Activated CD8-positive, alpha-beta T cell treated with anti-CD3 and anti-CD28 coated beads for 36 hours (primary cell): ENCODE data around the gene TPM2. TPM values are rescaled to one million over a fixed set of nuclear protein-coding genes. Genes with fewer than 3 reads are reported as not detected.

Source experiments
- ATAC-seq: fragments of 200-7000 bp; cut with Tn5 transposase; one replicate; pipeline ENCODE4 v1.10.0; 2021; ENCODE audit warnings: mild to moderate bottlenecking, moderate library complexity
- CTCF ChIA-PET: fragments of 350-600 bp; sonication (Branson Sonifier 250); formaldehyde crosslinking; loops from one replicate; lab custom pipeline; 2021; ENCODE audit warnings: antibody characterized with exemption; lab: Charles Lee
- POLR2A ChIA-PET: fragments of 350-600 bp; sonication (Branson Sonifier 250); formaldehyde crosslinking; loops from one replicate; lab custom pipeline; 2021; ENCODE audit warnings: antibody characterized with exemption; lab: Charles Lee
- DNase-seq: peaks from one replicate; pipeline ENCODE4 v3.0.0-alpha.2; 2020
- H3K27ac Mint-ChIP-seq: one replicate; pipeline ENCODE4 v1.8.0; 2021; ENCODE audit warnings: mild to moderate bottlenecking, mixed read lengths
- H3K27me3 Mint-ChIP-seq: one replicate; pipeline ENCODE4 v1.8.0; 2021; ENCODE audit warnings: mixed read lengths
- H3K36me3 Mint-ChIP-seq: one replicate; pipeline ENCODE4 v1.8.0; 2021; ENCODE audit warnings: low read depth, mixed read lengths
- H3K4me1 Mint-ChIP-seq: one replicate; pipeline ENCODE4 v1.8.0; 2021; ENCODE audit warnings: low read depth, mixed read lengths
- H3K4me3 Mint-ChIP-seq: one replicate; pipeline ENCODE4 v1.8.0; 2021; ENCODE audit warnings: mild to moderate bottlenecking, moderate library complexity, mixed read lengths
- H3K9me3 Mint-ChIP-seq: one replicate; pipeline ENCODE4 v1.8.0; 2021; ENCODE audit warnings: mixed read lengths
- intact Hi-C: fragments of 100-400 bp; cut with micrococcal nuclease; formaldehyde crosslinking; loops from one replicate; pipeline ENCODE4 v1.10.0; 2022
- total RNA-seq, 2 experiments: library from RNA; stranded (reverse); gene quantifications; one replicate each; pipeline ENCODE4 v1.2.3, GENCODE V29; 2021
- TF ChIP-seq, protein P1 (sequence below): fragments of 200-600 bp; IDR thresholded peaks from one replicate; pipeline ENCODE4 v1.8.0; 2022; ENCODE audit warnings: antibody characterized with exemption, mild to moderate bottlenecking

TPM2 gene
- total RNA-seq, 2 experiments from 2014 or later = 4.8 to 5.3 TPM

- ChIA-PET CTCF (interaction anchor here (0.7 to 14.0 kb wide), 15 partner anchors 12 to 131 kb away, joined by 3 to 170 read pairs (median 8); partner anchors contain the start of genes ARHGEF39, CCDC107, GBA2 and HINT2), POLR2A (interaction anchor here (0.6 to 4.5 kb wide), 18 partner anchors 11 to 616 kb away, joined by 3 to 17 read pairs (median 3); partner anchors contain the start of genes CCDC107, MSMP and RMRP)
- H3K4me1 Mint-ChIP-seq = peaks cover 23% of the 10 kb centered on the region
- no peaks in the 10 kb centered on the region for H3K9me3 Mint-ChIP-seq
- ATAC-seq (no peak), DNase-seq (peak; percentile 41)
- no peak overlapping the region for H3K4me3 Mint-ChIP-seq
- no peaks in the 10 kb centered on the region for H3K27me3 Mint-ChIP-seq
- TF ChIP-seq, protein P1, sequence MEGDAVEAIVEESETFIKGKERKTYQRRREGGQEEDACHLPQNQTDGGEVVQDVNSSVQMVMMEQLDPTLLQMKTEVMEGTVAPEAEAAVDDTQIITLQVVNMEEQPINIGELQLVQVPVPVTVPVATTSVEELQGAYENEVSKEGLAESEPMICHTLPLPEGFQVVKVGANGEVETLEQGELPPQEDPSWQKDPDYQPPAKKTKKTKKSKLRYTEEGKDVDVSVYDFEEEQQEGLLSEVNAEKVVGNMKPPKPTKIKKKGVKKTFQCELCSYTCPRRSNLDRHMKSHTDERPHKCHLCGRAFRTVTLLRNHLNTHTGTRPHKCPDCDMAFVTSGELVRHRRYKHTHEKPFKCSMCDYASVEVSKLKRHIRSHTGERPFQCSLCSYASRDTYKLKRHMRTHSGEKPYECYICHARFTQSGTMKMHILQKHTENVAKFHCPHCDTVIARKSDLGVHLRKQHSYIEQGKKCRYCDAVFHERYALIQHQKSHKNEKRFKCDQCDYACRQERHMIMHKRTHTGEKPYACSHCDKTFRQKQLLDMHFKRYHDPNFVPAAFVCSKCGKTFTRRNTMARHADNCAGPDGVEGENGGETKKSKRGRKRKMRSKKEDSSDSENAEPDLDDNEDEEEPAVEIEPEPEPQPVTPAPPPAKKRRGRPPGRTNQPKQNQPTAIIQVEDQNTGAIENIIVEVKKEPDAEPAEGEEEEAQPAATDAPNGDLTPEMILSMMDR = no peak
- peaks cover 19% of the 10 kb centered on the region for H3K36me3 Mint-ChIP-seq
- intact Hi-C loops = loop anchor here (5.0 kb wide), 2 partner anchors 86 to 129 kb away; partner anchors contain the start of gene HINT2
- peak overlapping the region; percentile 96 for H3K27ac Mint-ChIP-seq
These were observed 41.9 kb upstream of the TPM2 start for GRCh38 chr9:35731415-35732184.

DNA sequence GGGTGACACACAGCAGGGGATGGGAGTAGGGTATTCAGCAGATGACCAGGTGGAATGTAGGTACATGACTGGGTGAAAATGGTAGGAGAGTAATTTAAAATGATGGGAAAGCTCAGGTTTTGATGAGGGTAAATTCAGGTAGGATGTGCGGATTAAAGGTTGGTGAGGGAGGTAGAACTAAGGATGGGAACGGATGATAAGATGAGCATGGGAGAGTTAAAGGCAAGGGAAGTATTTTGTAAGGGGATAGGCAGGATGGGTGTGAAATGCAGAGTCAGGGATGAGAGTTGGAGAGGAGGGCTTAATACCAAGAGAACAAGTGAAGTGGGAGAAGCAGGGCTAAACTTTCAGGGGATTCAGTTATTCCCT lies 40.7 kb upstream of the TPM2 start:
- Mint-ChIP-seq H3K27ac (peak overlapping the region; percentile 53), H3K4me1 (peaks cover 24% of the 10 kb centered on the region), H3K27me3 (no peaks in the 10 kb centered on the region), H3K4me3 (no peak overlapping the region), H3K9me3 (no peaks in the 10 kb centered on the region), H3K36me3 (peaks cover 16% of the 10 kb centered on the region)
- CTCF ChIA-PET = interaction anchor here (0.6 to 14.0 kb wide), 14 partner anchors 15 to 119 kb away, joined by 3 to 170 read pairs (median 10); partner anchors contain the start of genes ARHGEF39, CCDC107, GBA2 and RGP1
- intact Hi-C loops = loop anchor here (5.0 kb wide), 2 partner anchors 87 to 128 kb away; partner anchors contain the start of gene HINT2
- TF ChIP-seq, protein P1 = no peak
- DNase-seq = no peak
- ATAC-seq = no peak
- POLR2A ChIA-PET = interaction anchor here (0.6 to 3.2 kb wide), 8 partner anchors 10 to 144 kb away, joined by 3 to 17 read pairs (median 3); partner anchors contain the start of genes CCDC107 and RMRP

GRCh38 chr9:35729700-35730485 lies 40.2 kb upstream of the TPM2 start:
- ChIA-PET POLR2A (interaction anchor here (0.6 to 3.2 kb wide), 7 partner anchors 38 to 121 kb away, joined by 3 to 17 read pairs (median 4); partner anchors contain the start of genes CCDC107 and RMRP), CTCF (interaction anchor here (0.6 to 14.0 kb wide), 17 partner anchors 15 to 152 kb away, joined by 3 to 170 read pairs (median 7); partner anchors contain the start of genes ARHGEF39, CCDC107, GBA2 and RGP1)
- no peak overlapping the region for H3K4me3 Mint-ChIP-seq
- intact Hi-C loops = loop anchor here (5.0 kb wide), 3 partner anchors 73 to 128 kb away; partner anchors contain the start of genes CCDC107, HINT2 and RMRP
- H3K9me3 Mint-ChIP-seq = no peaks in the 10 kb centered on the region
- peak; percentile 53 for DNase-seq
- H3K36me3 Mint-ChIP-seq = peaks cover 14% of the 10 kb centered on the region
- no peaks in the 10 kb centered on the region for H3K27me3 Mint-ChIP-seq
- TF ChIP-seq, protein P1 = peak; percentile 64
- H3K27ac Mint-ChIP-seq = peak overlapping the region; percentile 53
- peaks cover 24% of the 10 kb centered on the region for H3K4me1 Mint-ChIP-seq
- no peak for ATAC-seq

- ChIA-PET CTCF (interaction anchor here (0.6 to 14.0 kb wide), 17 partner anchors 7 to 151 kb away, joined by 3 to 170 read pairs (median 6); partner anchors contain the start of genes ARHGEF39, CCDC107, RMRP and TPM2), POLR2A (interaction anchor here (0.6 to 2.8 kb wide), 3 partner anchors 65 to 97 kb away, joined by 4 to 13 read pairs (median 4); partner anchors contain the start of genes CCDC107 and RMRP)
- ATAC-seq (no peak), DNase-seq (no peak)
- no peaks in the 10 kb centered on the region for H3K9me3 Mint-ChIP-seq
- H3K4me1 Mint-ChIP-seq = peaks cover 20% of the 10 kb centered on the region
- H3K4me3 Mint-ChIP-seq = no peak overlapping the region
- no peak overlapping the region for H3K27ac Mint-ChIP-seq
- TF ChIP-seq, protein P1 = no peak
- no peaks in the 10 kb centered on the region for H3K27me3 Mint-ChIP-seq
- peaks cover 19% of the 10 kb centered on the region for H3K36me3 Mint-ChIP-seq
- intact Hi-C loops = loop anchor here (5.0 kb wide), 1 partner anchor 72 kb away; the partner anchor contains the start of genes CCDC107 and RMRP
These were observed 39.4 kb upstream of the TPM2 start for GRCh38 chr9:35729101-35729500.
